ENCODE results near the gene HOXD9.
A peak's percentile ranks its signal among the peaks of the same experiment; 100 is the strongest.

The HOXD9 gene

DNA sequence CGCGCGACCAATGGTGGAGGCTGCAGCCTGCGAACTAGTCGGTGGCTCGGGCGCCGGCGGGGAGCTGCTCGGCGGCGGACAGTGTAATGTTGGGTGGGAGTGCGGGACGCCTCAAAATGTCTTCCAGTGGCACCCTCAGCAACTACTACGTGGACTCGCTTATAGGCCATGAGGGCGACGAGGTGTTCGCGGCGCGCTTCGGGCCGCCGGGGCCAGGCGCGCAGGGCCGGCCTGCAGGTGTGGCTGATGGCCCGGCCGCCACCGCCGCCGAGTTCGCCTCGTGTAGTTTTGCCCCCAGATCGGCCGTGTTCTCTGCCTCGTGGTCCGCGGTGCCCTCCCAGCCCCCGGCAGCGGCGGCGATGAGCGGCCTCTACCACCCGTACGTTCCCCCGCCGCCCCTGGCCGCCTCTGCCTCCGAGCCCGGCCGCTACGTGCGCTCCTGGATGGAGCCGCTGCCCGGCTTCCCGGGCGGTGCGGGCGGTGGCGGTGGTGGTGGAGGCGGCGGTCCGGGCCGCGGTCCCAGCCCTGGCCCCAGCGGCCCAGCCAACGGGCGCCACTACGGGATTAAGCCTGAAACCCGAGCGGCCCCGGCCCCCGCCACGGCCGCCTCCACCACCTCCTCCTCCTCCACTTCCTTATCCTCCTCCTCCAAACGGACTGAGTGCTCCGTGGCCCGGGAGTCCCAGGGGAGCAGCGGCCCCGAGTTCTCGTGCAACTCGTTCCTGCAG lies at the start of gene HOXD9:
TSS of gene HOXD9 (plus strand) at position 37 of the 728 bp plus-strand sequence. CDS start at position 87, 50 bp downstream.
- no peak for DNase-seq

DNA sequence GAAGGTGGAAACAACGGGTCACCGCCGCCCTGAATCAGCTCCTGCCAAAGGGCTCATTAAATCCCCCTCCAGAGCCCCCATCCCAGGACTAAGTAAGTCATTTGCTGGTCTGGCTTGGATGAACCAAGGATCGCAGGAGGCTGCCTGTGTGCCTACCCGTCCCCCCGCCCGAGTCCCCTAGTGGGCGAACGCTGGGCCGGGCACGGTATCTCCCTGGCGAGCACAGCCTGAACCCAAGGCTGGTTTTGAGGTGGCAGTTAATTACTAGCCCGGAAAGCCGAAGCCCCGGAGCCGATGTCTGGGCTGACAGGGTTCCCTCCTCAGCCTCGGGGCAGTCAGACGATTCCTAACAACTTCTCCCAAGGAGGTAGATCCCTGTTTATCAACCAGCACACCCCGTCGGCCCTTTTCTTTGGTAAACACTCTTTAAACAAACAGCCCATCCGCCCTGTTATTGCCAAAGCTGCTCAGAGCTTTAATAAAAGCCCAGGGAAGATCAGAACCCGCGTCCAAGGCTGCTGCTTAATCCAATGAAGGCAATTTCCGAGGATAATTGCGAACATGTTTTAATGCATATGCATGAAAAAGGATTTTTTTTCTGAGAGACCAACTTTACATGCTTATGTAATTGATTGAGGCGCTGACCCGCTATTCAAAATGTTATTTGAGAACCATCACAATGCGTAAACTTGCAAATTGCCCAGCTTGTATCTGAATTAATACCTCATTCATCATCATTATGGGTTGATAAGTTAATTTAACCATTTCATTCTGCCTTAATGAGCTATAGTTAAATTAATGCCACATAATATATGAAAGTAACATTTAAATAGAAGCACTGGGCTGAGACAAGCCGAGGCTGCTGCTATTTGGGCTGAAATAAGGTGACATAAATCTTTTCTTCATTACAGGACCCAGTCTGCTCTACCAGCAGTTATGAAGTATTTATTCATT lies 49.3 kb upstream of the HOXD9 start:
- no peak for DNase-seq

DNA sequence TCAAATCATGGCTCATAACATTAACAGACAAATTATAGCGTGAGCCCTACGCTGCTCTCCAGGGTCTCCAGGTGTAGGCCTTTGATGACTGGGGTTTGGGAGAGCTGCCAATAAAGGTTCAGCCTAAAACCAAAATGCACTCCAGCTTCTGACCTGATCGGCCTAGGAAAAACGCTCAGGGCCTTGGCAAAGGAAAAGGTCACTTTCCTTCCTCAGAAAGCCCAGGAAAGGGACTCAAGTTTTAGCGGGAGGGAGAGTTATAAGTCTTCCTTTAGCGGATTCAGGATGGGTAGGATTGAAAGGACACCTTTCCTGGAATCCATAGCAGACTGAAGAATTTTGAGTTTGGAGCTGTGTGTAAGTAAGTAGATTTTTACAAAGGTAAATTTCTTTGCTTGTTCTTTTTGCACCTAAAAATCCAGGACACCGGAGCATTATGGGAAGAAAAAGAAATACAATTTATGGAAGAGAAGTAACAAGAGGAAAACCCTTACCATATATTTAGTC lies 47.5 kb upstream of the HOXD9 start:
- DNase-seq, result no peak

DNA sequence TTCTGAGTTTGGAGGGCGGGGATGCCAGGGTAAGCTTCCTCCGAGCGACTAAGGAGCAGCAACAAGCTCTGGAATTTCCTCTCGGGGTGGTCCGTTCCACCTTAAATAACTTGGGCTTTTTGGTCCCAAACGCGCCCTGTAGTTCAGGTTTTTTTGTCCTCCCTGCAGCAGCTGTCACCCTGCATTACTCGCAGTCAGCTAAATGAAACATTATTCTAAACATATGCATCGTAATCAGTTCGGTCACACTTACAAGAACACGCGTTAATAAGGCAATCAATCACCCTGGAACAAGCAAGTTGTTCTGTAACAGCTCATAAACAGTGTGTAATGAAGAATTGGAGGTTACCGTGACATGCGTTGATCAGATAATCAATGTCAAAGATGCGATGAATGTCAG lies 47.0 kb upstream of the HOXD9 start:
- DNase-seq, result no peak

DNA sequence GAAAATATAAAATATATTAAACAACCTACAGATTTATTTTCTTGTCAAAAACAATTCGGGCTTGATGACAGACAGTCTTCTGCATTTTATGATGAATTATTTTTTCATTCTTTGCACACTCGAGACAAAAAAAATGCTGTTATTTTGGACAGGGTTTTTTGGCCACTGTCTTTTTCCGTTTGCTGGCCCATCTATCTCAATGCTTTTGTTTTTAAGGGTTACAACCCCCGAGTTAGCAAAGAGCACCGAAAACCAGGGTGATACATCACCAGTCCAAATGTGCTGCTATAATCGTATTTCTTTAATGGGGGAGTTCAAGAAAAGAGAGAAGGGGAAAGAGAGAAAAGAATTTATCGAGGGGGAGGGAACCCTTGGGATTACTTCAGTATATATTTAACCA lies 46.5 kb upstream of the HOXD9 start:
- DNase-seq, result no peak

DNA sequence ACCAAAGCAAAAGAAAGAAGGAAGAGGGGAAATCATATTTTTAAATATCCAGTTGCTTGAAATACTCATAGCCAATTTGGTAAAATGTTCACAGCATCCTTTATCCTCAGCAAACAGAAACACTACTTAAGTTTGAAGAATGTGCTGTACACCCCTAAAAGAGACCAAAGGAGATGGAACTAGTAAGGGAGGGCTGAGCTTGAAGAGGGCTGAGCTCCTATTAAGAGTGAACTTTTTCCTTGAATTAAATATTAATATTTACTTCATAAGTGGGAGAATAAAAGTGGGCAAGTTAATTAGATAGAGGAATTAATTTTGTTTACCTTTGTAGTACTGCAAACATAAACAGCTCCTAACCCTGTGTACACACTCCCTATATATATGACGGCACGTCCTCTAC lies 45.7 kb upstream of the HOXD9 start:
- no peak for DNase-seq

DNA sequence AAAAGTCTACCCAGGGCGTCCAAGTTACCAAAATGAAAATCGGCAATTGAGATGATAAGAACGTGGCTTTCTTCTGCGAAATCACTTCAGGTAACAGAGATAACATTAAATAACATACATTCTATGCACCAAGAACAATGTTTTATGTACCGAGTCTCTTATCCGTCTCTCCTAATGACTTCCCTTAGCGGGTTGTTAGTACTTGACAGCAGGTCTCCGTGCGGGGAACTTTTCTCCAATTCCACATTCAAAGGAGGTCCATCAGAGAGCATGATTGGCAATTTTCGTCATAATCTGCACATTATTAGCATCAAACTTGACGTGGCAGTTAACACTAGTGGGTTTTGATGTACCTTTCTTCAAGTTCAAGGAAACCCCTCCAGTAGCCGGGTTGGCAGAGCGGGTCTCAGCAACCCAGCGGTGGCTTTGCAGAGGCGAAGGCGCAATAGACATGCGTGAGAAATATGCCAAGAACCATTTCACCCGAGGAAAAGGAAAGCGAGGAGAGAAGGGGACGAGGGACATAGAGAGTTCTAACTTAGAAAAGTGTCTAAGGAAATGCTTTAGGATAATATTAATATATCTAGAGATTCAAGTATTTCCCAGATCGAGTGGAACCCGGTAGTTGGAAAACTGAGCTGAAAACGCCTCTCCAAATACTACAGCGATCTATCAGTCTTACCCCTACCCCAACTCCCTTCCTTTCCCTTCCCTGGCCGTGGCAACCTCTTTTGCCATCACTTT lies 43.8 kb upstream of the HOXD9 start:
- DNase-seq, result no peak

DNA sequence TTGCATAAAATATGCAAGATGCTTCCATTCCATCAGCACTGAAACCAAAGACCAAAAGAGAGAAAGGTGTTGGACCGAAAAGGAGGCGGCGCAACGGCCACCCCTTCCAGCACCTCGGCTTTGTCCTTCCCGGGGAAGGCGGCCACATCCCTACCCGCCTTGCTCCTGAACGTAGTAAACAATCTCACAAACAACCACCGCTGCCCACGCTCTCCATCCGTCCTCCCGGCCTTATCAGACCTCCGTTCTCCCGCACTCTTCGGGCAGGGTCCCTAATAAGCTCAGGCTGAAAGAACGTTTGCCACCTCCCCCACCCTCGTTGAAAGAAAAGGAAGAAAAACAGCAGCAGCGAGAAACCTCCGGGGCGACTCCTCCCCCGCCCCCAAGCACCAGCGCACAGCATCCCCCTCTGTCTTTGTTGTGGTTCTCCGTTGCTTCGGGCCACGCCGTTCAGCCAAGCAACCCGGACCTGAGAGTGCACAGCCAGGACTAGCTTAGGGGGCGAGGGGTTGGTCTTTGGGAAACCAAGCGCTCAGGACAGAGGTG lies 43.2 kb upstream of the HOXD9 start:
- DNase-seq, result peak; percentile 34

DNA sequence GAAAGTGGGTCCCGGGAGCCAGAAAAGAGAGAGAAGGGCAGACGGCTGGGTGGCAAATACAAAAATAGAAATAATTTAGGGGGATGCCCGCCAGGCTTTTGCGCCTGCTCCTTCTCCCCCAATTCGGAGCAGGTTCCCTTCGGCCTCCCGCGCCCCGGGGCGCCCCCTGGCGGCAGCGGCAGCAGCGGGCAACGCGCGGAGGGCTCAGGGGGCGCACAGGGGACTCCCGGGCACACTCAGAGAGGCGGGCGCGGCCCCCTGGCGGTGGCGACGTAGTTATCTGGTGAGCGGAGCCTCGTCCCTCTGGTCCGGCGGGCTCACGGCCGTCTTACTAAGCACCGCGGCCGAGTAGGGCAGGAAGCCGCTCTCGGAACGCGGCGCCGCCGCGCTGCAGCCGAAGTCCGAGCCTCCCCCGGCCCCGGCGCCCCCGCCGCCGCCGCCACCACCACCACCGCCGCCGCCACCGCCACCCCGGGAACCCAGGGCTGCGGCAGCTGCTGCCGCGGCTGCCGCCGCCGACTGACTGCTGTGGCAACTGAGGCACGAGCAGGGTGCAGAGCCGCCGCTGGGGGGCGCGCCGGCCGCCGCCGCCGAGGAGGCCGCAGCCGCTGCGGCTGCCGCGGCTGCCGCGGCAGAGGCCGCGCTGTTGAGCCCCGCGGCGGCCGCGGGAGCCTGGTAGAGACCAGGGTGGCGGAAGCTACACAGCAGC lies 42.5 kb upstream of the HOXD9 start:
- DNase-seq, result peak; percentile 74

DNA sequence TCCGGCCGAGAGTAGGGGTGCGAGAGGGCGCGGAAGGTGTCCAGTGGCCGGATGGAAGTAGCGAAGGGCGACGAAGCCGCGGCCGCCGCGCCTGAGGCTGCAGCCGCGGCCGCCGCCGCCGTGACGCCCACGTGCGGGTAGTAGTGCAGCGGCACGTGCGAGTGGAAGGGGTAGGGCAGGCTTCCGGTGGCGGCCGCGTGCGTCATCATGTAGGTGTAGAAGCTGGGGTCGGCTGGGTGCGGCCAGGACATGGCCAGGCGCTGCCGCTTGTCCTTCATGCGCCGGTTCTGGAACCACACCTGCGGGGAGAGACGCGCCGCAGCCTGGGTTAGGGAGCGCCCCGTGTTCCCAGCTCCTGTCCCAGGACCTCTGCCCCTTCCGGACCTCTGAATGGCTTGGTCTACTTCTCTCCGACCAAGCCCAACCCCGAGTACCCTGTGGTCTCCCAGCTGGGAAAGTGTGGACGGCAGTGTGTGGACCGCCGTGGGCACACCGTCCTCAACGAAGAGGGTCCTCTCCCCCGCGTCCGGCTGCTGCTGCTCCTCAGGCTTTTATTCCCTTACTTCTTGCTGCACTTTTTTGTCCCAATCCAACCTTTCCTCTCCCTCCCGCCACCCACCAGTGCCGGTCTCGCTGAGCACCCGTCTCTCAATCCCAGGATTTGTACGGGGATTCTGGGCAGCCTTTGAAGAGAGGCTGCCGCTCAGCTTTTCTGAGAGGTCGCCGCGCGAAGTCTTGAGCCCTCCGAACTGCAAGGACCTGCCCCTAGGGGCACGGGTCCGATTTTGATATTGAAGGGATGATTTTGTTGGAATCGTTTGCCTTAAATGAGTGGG lies 41.8 kb upstream of the HOXD9 start:
- DNase-seq, result peak; percentile 29

DNA sequence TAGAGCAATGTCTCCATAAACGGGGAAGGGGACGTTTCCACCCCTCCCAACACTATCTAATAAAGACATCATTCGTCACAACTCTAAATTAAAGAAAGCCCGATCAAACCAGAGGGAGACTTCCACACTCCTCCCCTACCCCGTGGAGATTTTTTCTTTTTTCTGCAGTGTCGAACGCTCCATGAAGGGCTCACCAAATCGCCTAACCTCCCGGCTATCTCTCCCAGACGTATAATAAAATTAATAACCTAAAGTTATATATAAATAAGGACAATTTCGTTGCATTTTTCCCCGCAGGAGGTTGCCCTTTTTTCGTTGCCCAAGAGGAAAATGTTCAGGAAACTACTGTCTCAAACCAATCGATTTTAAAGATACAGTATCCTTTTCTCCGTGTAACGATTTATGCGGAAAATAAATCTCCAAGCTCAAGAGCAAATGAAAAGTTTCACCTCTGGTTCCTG lies 41.1 kb upstream of the HOXD9 start:
- DNase-seq, result no peak

DNA sequence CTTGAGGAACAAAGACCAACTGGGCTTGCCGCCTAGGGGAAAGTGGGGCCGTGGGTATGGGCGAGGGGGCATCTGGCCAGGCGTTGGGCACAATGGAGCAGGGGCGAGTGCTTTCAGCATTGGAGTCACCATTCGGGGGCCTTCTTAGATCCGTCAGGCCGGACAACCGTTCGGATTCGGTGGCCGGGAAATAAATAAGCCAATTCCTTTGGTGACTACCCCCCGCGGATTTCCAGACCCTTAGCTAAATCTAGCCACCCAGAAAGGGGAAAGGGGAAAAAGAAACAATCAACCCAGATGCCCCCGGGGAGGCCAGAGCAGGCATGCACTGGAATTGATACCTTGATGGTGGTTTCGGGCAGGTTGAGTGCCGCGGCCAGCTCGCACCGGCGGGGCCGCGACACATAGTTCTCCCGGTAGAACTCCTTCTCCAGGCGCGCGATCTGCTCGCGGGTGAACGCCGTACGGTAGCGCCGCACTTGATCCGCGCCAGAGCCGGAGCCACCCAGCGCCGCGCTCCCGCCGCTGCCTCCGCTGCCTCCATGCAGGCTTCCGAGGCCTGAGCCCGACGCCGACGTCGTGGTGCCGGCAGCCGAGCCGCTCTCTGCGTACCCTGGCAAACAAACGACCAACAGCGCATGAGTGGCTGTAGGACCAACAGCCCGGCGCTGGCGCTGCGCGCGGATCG lies 40.5 kb upstream of the HOXD9 start:
- DNase-seq, result peak; percentile 26

DNA sequence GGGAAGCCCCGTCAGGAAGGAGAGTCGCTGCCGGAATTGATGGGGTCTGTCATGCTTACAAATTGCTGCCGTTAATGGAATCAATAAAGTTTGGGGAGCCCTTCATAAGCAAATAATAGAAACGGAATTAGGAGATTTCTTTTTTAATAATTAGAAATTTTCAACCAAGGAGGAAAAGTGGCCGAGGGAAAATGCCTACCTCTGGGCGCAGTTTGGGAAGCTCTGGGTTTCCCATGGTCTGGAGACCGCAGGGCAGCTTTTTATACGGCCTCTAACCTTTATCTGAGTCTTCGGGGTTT lies 40.0 kb upstream of the HOXD9 start:
- DNase-seq, result no peak

DNA sequence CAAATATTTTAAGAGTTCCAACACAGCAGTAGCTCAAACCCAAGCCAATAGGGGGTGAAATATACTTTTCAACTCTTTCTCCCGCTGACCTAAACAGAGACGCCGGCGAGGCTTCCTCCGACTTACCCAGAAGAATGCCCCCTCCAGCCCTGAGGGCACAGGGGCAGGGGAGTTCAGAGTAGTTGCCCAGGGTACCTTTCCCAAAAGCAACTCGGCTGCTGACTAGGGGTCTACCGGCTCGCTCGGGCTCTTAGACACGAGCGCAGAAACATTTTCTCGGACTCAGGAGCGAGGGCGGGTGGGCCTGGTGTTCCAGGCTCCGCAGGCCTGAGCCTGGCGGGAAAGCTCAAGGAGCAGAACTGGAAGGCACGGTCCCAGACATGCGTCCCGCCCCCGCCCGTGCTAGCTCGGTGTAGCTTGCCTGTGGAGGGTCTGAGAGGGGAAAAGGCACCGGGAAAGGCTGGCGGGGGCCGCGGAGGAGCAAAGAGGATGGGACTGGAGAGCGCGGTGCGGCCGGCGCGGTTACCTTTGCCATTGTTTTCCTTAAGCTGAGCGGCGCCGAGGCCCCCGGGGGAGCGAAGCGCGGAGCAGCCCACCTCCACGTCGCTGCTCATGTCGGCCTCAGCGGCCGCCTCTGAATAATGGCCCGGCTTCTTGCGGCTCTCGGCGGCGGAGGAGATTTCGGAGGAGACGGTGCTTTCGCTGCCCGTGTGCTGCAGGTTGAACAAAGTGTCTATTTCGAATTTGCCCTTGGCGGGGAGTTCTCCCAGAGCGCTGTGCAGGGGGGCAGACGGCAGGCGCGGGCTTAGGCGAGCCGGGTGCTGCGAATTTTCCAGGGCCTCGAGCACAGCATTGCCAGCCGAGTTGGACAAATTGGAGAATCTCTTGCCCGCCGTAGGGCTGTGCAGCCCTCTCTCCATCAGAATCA lies 39.4 kb upstream of the HOXD9 start:
- no peak for DNase-seq

DNA sequence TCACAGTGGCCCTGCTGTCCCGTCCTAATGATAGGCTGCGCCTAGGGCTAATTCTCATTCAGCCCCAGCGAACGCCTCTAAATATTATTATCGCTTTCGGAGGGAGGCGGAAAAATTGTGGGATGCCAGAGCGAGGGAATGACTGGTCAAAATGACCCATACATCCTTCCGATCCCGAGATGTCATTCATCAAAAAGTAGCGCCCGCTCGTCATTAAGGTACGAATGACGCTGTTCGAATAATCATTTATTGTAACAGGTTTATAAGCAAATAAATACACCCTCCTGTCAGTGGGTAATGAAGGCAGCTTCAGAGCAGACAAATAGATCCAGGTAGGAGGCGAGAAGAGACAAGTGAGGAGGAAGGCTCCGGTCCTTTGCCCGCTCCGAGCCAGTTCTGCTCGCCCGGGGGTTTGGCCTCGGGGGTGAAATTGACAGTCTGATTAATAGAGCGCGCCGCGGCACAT lies 38.7 kb upstream of the HOXD9 start, which contains the start of gene EVX2:
TSS of gene EVX2 (minus strand) at position 167 of the 466 bp plus-strand sequence. CDS start 186 bp downstream, outside the sequence.
- no peak for DNase-seq

DNA sequence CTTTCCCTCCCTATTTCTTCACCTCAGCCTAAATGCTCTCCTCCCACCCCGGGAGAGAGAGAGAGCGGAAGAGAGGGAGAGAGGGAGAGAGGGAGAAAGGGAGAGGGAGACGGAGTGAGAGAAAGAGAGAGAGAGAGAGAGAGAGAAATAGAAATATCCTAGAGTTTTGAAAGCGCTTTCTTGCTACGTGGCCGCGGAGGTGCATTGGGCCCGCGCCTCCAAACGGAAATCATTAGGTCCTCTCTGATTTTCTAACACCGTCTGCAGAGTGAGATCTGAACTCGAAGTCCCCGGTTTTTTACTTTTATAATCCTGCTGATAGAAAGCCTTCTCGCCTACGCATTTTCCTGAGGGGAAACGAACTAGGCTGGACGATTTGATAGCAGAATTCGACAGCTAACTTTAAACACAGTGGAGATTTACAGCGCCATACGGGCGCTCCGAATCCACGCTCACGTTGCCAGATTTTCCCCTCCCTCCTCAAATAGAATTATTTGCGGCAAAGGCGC lies 37.9 kb upstream of the HOXD9 start:
- no peak for DNase-seq

DNA sequence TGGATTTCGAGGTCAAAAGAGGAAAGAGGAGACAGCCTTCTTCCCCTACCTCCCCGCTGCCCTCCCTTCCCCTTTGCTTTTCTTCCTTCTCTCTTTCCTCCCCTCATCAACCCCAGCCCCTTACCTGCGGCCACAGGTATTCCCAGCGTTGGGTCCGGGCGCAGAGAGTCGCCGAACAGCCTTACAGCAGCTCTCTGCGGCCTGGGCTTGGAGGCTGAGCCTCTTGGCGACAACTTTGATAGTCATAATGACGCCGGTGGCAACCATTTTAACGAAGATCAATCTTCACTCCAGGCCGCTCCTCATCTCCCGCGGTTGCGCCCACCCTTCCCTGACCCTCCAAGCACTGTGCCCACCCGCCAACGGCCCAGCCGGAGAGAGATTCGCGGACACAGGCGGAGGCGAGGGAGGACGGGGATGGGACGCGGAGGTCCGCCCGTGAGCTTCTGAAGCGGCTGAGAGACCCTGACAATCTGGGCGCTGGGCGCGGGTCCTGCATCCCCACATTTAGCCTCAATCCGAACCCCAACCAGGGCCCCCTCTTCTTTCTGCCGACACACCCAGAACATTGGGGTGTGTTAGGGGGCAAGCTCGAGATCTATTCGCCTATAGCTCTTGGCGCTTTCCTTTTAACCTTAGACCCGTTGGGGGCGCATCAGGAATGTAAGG lies 37.3 kb upstream of the HOXD9 start:
- no peak for DNase-seq
